Thymus (tissue), 11 donors: Measurements from ENCODE around the gene TM4SF4. TPM values are rescaled to one million over a fixed set of nuclear protein-coding genes. Genes with fewer than 3 reads are reported as not detected.

Experiments used
- DNase-seq, 9 donors: peaks; one replicate each; pipeline ENCODE4 v3.0.0-alpha.2; 2013; ENCODE audit warnings: low spot score in 9 of 9, low read depth in 6 of 9, missing footprints in 1 of 9
- H3K27ac ChIP-seq, 2 donors: one replicate each; pipeline ENCODE4 v1.5.1; 2013; ENCODE audit warnings: control low read depth in 1 of 2, low read depth in 1 of 2, low read length in 1 of 2, mild to moderate bottlenecking in 1 of 2, moderate library complexity in 1 of 2
- H3K27me3 ChIP-seq, 2 donors: one replicate each; pipeline ENCODE4 v1.5.1; 2013; ENCODE audit warnings: low read length in 1 of 2; ENCODE audit not compliant: control insufficient read depth in 2 of 2, insufficient read depth in 1 of 2
- H3K36me3 ChIP-seq, 2 donors: one replicate each; pipeline ENCODE4 v1.5.1; 2013; ENCODE audit warnings: low read length in 1 of 2, mild to moderate bottlenecking in 1 of 2, moderate library complexity in 1 of 2; ENCODE audit not compliant: control insufficient read depth in 2 of 2, insufficient read depth in 2 of 2
- H3K4me1 ChIP-seq, 2 donors: one replicate each; pipeline ENCODE4 v1.5.1; 2013; ENCODE audit warnings: low read length in 2 of 2; ENCODE audit not compliant: control insufficient read depth in 2 of 2, insufficient read depth in 2 of 2
- H3K4me3 ChIP-seq, 2 donors: one replicate each; pipeline ENCODE4 v1.5.1; 2013; ENCODE audit warnings: low read length in 2 of 2, control low read depth in 1 of 2, mild to moderate bottlenecking in 1 of 2
- H3K9me3 ChIP-seq, 2 donors: one replicate each; pipeline ENCODE4 v1.5.1; 2013; ENCODE audit warnings: low read length in 1 of 2, mild to moderate bottlenecking in 1 of 2; ENCODE audit not compliant: control insufficient read depth in 2 of 2, insufficient read depth in 1 of 2
- whole genome bisulfite sequencing: extraction: QIAGEN DNeasy Blood & Tissue Kit; methylation state at CpG from one replicate; pipeline ENCODE4 v1.1.7; 2013; 5-methylcytosine and 5-hydroxymethylcytosine counted together
- polyA plus RNA-seq: library from polyadenylated mRNA; stranded (reverse); fragments of 200-250 nt; gene quantifications from one replicate; pipeline ENCODE4 v1.2.3, GENCODE V29; 2013
- total RNA-seq: library from RNA; stranded (reverse); fragments of 120-200 nt; gene quantifications from one replicate; pipeline ENCODE4 v1.2.4, GENCODE V29; 2013
- donor health status: healthy.

Gene TM4SF4
- total and polyA plus RNA-seq, 2 donors, result 0.07 to 0.09 TPM

DNA sequence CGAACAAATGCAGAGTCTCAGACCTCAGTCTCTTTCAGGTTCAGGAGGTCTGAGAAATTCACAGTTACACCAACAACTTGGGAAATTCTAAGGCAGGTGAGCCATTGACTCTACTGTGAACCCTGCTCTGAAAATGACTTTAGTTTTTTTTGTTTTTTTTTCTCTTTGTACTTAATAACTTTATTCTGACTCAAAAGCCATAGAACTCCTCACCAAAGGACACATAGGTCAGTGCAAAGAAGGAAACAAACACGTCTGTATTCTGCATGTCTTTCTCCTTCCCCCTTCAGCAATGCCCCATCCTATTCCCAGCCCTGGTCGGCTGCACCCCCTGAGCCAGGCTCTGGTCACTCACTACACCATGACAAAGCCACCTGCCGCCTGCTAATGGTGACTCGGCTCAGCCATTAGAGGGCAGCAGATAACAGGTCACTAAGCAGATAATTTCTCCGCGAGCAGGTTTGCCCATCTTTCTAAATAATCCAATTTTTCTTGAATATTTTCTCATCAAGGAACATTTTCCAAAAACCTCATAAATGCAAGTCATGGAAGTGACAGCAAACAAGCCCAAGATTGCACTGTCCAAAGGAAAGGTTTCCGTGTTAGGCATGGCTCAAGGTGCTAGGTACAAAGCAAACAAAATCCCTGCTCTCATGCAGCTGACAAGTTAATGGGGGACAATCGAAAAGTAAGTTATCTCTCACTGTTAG, 37.7 kb downstream of the TM4SF4 start:
- WGBS, result 22% methylated on average over 9 of the region's 9 CpGs
- peak in 1 of 9 donors; percentile 20 for DNase-seq

DNA sequence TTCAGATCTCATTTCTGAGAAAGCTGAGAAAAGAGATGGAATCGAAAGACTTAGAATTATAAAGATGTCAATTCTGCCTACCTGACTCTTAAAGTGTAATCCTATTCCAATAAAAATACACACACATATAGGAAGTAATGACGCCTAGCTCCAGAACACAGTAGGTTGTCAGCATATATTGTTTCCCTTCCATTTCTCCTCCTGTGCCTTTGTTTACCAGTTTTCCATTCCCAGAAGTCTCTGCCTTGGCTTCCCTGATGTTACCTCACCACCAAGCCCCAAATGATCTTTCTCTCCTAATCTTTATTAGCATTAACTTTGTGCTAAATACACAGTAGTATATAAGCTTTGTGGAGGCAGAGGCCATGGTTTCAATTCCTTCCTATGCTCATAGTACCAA, 40.0 kb downstream of the TM4SF4 start:
- WGBS, result 98% methylated on average over 2 of the region's 2 CpGs
- Histone ChIP-seq H3K4me1 (no peaks in the 10 kb centered on the region), H3K4me3 (no peak overlapping the region)

More for the DNA sequence above, 37.7 kb downstream of the TM4SF4 start:
- Histone ChIP-seq H3K4me1 (no peaks in the 10 kb centered on the region), H3K4me3 (no peak overlapping the region), H3K9me3 (no peaks in the 10 kb centered on the region), H3K27ac (no peak overlapping the region), H3K27me3 (no peaks in the 10 kb centered on the region), H3K36me3 (no peaks in the 10 kb centered on the region)

DNA sequence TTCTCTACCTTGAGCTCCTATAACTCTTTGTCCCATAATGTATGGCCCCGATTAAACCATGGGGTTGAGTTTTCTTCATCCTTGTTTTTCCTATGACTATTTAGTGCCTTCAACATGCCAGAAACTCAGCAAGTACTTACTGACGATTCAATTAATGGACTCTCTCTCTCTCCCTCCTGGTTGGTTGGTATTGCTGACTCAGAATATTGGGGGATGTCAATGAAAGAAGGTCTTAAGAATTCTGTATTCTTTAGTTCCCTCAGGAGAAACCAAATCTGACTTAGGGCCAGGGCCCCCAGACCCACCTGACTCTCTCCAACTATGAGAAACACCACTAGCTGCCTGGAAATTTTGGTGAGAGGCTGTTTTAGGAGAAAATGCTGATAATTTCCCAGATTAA, 40.8 kb downstream of the TM4SF4 start:
- Histone ChIP-seq H3K27ac (no peak overlapping the region), H3K27me3 (no peaks in the 10 kb centered on the region), H3K36me3 (no peaks in the 10 kb centered on the region), H3K4me3 (no peak overlapping the region), H3K4me1 (no peaks in the 10 kb centered on the region), H3K9me3 (no peaks in the 10 kb centered on the region)
- no peak for DNase-seq
- WGBS, result 98% methylated on average over 2 of the region's 2 CpGs

More for the DNA sequence above, 40.0 kb downstream of the TM4SF4 start:
- no peak for DNase-seq
- H3K9me3 ChIP-seq, result no peaks in the 10 kb centered on the region
- H3K36me3 ChIP-seq, result no peaks in the 10 kb centered on the region
- H3K27ac ChIP-seq, result no peak overlapping the region
- no peaks in the 10 kb centered on the region for H3K27me3 ChIP-seq

DNA sequence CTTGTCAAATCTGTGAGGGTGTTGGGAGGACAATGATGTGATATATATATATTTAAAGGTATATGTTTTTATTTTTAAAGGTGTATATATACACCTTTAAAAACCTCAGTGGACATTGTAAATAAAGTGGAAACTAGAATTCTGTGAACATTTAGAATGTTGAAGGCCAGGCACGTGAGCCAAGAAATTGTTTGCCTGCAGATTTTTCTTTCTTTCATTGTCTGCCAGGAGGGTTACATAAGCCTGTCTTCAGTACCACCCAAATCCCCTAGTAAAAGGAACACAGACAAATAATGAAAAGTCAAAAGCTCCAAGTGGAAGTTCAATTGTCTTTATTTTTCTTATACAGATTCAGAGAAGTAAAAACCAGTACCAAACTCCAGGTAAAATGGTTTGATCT, 42.4 kb downstream of the TM4SF4 start:
- no peaks in the 10 kb centered on the region for H3K9me3 ChIP-seq
- no peak for DNase-seq
- 93% methylated on average over 1 of the region's 1 CpG for WGBS
- no peak overlapping the region for H3K27ac ChIP-seq
- no peaks in the 10 kb centered on the region for H3K36me3 ChIP-seq
- H3K4me3 ChIP-seq, result no peak overlapping the region
- no peaks in the 10 kb centered on the region for H3K4me1 ChIP-seq
- H3K27me3 ChIP-seq, result no peaks in the 10 kb centered on the region

DNA sequence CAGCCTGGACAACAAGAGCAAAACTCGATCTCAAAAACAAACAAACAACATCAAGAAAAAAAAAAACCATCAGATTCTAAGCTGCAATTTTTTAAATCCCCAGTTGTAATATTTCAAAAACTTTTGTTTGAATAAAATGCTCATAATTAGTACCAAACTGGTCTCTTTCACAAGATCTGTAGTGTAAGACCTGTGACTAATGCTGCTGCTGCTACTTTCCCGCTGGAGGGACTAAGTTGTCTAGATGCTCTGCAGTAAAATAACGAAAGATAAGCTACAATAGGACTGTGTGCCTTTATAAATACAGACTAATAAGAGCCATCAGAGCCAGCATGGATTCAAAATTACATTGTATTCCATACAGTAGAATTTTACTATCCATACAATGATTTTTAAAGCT, 45.4 kb downstream of the TM4SF4 start:
- Histone ChIP-seq H3K4me3 (no peak overlapping the region), H3K27me3 (no peaks in the 10 kb centered on the region), H3K36me3 (no peaks in the 10 kb centered on the region), H3K27ac (no peak overlapping the region), H3K4me1 (no peaks in the 10 kb centered on the region), H3K9me3 (no peaks in the 10 kb centered on the region)
- WGBS, result 97% methylated on average over 3 of the region's 3 CpGs
- DNase-seq, result no peak

DNA sequence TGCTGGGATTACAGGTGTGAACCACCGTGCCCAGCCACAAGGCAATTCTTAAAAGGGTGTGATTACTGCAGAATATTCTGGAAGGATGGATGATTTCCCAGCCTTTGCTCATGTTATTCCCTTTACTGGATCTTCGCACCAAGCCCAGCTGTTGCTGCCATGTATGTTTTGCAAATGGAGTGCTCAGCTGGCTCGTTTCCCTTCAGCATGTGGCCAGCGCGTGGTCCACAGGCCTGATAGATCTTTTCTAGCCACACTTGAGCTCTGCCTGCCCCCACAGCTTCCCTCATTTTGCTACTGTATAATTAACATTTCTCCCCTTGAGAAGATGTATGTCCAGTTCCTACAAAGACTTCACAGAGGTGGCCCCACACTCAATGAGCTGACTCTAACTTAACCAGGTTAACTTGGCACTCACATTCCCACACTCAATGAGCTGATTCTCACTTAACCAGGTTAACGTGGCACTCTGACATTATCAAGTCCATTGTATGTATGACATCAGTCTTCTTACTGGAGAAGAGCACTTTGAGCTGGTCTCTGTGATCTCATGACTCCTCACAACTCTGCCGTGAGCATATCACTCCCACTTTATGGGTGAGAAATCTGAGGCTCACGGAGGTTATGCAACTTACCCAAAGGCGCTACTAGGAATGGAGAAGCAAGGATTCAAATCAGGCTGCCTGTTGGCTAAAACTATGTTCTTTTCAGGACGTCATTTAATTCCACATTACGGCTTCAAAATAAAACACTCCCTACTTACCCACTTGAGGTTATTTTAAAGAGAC, 49.2 kb downstream of the TM4SF4 start:
- Histone ChIP-seq H3K27me3 (no peaks in the 10 kb centered on the region), H3K4me3 (no peak overlapping the region), H3K4me1 (no peaks in the 10 kb centered on the region), H3K9me3 (no peaks in the 10 kb centered on the region), H3K27ac (no peak overlapping the region), H3K36me3 (no peaks in the 10 kb centered on the region)
- 97% methylated on average over 11 of the region's 11 CpGs for WGBS
- DNase-seq, result no peak

DNA sequence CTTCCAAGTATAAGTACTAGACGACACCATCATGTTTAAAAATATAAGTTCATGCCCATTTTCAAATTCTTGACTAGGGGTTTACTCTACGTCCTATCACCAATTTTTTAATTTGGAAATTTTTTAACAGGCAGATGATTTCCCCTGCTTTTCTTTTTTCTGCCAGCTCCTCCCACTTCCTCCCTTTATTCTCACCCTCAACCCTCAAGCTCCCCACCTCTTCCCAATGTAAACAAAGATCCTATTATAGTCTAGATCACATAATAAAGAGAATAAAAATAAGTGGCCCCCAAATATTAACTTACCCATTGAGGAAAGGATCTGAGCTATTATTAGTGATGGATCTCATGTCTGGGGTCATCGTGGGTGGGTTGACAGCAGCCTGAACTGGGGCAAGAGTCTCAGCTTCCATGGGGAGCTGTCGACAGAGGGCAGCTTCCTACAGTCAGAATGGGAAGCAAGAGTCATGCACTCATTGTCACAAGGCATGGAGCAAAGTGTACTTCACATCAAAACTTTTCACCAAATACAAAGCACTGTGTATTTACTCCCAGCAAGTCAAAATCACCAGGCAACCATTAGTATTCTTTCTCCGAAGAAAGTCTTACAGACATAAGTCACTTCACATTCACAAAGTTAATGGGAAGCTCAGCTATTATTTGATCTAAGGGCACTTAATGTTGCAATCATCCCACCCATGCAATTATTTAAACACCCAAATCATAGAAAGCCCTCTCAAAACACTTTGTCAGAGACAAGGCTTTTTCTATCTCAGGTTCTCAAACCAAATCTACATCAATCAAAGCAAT, 53.2 kb downstream of the TM4SF4 start:
- DNase-seq, result no peak
- H3K4me3 ChIP-seq, result no peak overlapping the region
- H3K4me1 ChIP-seq, result no peaks in the 10 kb centered on the region
- no peaks in the 10 kb centered on the region for H3K9me3 ChIP-seq
- H3K27ac ChIP-seq, result no peak overlapping the region
- no peaks in the 10 kb centered on the region for H3K36me3 ChIP-seq
- WGBS, result 81% methylated on average over 5 of the region's 5 CpGs
- no peaks in the 10 kb centered on the region for H3K27me3 ChIP-seq

DNA sequence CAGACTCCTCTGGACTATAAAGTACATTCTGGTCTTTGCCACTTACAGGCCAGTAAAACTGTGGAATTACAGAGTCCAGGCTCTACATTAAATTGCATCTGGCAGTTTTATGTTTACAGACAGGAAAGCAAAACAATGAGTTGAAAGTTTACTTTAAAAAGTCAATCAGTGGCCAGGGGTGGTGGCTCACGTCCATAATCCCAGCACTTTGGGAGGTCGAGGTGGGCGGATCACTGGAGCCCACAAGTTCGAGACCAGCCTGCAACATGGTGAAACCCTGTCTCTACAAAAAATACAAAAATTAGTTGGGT, 53.8 kb downstream of the TM4SF4 start:
- DNase-seq, result no peak
- no peak overlapping the region for H3K27ac ChIP-seq
- no peaks in the 10 kb centered on the region for H3K36me3 ChIP-seq
- WGBS, result 94% methylated on average over 4 of the region's 4 CpGs
- H3K4me3 ChIP-seq, result no peak overlapping the region
- H3K27me3 ChIP-seq, result no peaks in the 10 kb centered on the region
- H3K9me3 ChIP-seq, result no peaks in the 10 kb centered on the region
- H3K4me1 ChIP-seq, result no peaks in the 10 kb centered on the region

DNA sequence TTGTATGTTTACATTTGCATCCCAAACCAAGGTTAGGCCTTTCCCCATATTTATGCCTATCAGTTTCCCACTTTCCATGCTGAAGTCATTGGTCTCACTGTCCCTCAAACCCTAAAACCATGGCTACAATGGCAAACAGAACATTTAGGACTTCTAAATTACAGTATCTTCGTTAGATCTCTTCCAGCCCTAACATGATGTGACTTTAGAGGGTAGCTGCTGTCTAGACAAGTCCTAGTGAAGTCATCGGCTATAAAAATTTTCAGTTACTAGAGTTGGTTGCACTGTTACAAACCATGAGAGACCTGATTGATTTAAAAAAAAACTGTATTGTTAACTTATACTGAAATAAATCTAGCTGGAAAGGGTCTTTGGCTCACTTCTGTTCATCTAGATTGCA, 54.6 kb downstream of the TM4SF4 start:
- no peak for DNase-seq
- no peaks in the 10 kb centered on the region for H3K27me3 ChIP-seq
- H3K27ac ChIP-seq, result no peak overlapping the region
- H3K4me1 ChIP-seq, result no peaks in the 10 kb centered on the region
- H3K9me3 ChIP-seq, result no peaks in the 10 kb centered on the region
- WGBS, result 91% methylated on average over 2 of the region's 2 CpGs
- H3K36me3 ChIP-seq, result no peaks in the 10 kb centered on the region
- no peak overlapping the region for H3K4me3 ChIP-seq
